Stimulated activated CD8-positive, alpha-beta memory T cell treated with anti-CD3 and anti-CD28 coated beads, Interleukin-7, amount 100 ng/mL, for 1 hour (primary cell): ENCODE results near the gene UGT1A1.

Experiments
- DNase-seq, 2 donors: peaks; one replicate each; pipeline ENCODE4 v3.0.0-alpha.2; 2020; ENCODE audit warnings: low read depth in 2 of 2

UGT1A1 gene

DNA sequence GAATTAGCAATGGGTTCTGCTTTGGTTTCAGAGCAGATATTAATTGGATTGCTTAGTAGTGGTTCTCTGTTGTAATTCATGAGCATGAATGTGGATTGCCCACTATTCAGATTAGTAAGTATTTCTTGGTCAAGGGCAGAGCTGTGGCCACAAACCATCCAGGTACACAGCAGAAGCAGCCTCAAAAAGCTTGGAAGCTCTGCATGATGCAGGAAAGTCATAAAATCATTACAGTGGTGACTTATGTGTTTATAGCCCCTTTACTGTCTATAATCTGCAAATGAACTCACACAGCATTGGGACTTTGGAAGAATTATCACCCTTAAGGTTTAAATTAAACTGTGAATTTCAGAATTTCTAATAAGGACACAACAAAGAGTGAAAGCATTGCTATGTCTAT lies 1.9 kb upstream of the UGT1A1 start:
- DNase-seq, result no peak

DNA sequence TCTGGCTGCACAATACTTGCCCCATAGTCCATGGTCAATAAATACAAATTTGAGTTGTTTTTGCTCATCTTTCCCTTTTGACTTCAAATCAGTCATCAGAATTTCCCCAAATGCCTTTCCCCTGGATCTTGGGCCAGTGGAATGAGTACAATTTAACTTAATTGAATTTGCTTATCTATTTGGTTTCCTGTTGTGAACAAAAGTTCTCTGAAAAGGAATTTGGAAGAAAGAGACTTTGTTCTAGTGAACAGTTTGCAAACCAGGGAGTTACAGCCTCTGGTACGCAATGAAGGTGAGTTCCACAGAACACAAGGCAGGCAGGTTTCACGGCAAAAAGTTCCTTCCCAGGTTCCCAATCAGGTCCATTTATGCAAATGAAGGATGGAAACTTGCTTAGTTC lies 1.2 kb upstream of the UGT1A1 start:
- no peak for DNase-seq

DNA sequence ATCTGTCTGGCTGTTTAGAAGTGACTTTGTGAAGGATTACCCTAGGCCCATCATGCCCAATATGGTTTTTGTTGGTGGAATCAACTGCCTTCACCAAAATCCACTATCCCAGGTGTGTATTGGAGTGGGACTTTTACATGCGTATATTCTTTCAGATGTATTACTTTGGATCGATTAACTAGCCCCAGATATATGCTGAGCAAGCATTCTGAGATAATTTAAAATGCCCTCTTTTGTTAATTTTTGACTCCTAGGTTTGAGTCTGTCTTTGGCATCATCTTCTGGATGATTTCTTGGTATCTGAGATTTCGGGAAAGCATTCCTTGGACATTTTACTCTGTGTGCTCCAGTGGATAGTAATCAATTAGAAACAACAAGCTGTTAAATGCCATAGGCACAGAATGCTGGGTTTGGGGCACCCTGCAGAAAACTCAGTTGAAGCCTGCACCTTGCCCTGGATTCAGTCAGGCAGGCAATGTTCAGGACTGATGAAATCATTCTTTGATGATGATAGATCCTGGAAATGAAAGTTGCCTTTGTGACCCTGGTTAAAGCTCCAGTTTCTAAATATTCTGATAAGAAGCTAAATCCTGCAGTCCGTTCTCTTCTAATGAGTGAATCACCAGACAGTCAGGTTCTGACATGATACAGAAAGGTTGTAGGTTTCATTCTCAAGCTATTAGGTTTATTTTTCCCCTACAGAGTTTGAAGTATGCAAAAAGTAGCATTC lies 1.1 kb downstream of the UGT1A1 start:
- DNase-seq, result no peak

DNA sequence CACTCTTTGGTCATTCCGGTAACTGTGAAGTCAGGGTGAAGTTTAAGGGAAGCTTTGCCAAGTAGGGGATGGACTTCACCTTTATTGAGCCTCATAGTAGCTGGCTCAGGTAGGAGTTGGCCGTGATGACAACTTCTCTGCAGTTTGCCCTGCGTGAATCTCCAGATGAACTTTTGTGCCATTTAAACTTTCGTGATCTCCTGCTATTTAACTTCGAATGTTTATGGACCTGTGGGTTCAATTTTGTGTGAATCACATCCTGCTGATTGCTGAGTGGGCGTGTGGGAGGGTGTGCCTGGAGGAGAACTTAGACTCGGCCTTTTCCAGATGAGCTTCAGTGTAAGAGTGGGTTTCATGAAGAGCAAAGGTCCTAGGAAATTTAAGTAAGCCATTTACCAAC lies 4.2 kb downstream of the UGT1A1 start:
- no peak for DNase-seq

DNA sequence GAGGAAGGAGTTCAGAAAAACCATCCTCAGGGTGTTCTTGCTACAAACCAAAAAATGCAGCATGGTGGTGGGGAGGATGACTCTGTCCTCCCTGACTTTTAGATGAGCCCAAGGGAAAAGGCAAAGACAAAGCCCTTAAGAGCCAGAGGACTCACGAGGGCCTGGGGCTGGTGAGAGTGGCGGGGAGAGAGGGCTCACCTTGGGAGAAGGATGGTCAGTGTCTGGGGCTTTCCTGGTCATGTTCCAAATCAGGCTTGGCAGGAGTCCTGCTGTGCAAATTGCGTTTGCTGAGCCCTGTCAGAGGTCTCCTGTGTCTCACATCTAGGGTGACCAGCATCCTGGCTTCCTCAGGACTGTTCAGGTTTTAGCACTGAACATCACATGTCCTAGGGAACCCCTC lies 4.7 kb downstream of the UGT1A1 start:
- no peak for DNase-seq

DNA sequence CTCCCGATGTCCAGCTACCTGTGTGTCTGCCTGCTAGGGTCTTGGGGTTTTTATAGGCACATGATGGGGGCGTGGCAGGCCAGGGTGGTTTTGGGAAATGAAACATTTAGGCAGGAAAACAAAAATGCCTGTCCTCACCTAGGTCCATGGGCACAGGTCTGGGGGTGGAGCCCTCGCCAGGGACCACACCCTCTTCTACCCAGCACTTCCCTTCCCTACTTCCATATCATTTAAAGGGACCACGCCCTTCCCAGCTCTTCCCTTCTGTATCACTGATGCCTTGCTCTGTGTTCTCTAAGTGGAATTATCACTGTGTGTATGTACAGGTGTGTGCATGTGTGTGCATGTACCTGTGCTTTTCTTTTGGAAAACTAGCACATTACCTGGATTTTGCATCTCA lies 6.3 kb downstream of the UGT1A1 start:
- DNase-seq, result no peak

DNA sequence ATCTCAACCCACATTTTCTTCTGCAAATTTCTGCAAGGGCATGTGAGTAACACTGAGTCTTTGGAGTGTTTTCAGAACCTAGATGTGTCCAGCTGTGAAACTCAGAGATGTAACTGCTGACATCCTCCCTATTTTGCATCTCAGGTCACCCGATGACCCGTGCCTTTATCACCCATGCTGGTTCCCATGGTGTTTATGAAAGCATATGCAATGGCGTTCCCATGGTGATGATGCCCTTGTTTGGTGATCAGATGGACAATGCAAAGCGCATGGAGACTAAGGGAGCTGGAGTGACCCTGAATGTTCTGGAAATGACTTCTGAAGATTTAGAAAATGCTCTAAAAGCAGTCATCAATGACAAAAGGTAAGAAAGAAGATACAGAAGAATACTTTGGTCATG lies 8.0 kb downstream of the UGT1A1 start:
- DNase-seq, result no peak

DNA sequence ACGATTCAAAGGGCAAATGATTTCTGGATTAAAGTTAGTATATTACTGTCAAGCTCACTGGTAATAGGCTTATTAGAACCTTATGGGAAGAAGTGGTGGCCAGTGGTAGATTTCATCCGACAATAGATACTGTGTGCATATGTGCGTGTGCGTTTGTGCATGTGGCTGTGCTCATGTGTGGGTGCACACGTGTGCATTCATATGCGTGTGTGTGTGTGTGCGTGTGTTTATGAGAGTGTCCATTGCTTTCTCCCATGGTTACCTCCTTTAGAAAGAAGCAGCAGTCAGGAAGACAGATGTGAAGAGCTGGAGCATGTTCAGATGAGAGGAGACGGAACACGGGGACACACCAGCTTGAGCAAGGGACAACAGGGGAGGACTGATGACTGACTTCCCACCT lies 9.2 kb downstream of the UGT1A1 start:
- DNase-seq, result no peak

DNA sequence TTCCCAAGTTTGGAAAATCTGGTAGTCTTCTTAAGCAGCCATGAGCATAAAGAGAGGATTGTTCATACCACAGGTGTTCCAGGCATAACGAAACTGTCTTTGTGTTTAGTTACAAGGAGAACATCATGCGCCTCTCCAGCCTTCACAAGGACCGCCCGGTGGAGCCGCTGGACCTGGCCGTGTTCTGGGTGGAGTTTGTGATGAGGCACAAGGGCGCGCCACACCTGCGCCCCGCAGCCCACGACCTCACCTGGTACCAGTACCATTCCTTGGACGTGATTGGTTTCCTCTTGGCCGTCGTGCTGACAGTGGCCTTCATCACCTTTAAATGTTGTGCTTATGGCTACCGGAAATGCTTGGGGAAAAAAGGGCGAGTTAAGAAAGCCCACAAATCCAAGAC lies 12.1 kb downstream of the UGT1A1 start:
- no peak for DNase-seq

DNA sequence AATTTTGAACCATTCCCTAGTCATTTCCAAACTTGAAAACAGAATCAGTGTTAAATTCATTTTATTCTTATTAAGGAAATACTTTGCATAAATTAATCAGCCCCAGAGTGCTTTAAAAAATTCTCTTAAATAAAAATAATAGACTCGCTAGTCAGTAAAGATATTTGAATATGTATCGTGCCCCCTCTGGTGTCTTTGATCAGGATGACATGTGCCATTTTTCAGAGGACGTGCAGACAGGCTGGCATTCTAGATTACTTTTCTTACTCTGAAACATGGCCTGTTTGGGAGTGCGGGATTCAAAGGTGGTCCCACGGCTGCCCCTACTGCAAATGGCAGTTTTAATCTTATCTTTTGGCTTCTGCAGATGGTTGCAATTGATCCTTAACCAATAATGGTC lies 12.5 kb downstream of the UGT1A1 start:
- no peak for DNase-seq

DNA sequence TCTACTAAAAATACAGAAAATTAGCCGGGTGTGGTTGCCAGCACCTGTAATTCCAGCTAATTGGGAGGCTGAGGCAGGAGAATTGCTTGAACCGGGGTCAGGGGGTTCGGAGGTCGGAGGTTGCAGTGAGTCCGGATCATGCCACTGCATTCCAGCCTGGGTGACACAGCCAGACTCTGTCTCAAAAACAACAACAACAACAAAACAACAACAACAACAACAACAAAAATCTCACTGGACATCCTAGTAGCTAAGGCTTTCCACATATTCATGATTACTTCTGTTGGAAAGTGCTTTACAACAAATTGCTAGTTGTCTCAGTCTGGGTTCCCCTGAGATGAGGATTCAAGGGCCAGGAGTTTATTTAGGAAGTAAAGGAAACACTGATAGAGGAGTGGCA lies 13.8 kb downstream of the UGT1A1 start:
- DNase-seq, result no peak

DNA sequence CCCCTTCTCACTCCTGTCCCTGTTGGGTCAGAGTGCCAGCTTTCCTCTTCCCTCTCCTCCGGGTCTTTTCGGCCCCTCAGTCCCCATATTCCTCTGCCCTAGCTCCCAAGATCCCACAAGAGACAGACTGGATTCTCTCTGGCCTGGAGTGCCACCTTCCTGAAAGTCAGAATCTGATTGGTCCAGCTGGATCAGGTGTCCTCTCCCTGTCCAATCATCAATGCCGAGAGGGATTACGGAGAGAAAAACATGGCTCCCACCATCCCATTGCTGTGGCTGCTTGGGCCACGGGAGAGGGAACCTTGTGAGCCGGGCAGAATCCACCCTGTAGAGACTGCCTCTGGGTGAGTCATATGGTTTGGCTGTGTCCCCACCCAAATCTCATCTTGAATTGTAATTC lies 15.3 kb downstream of the UGT1A1 start:
- DNase-seq, result no peak

DNA sequence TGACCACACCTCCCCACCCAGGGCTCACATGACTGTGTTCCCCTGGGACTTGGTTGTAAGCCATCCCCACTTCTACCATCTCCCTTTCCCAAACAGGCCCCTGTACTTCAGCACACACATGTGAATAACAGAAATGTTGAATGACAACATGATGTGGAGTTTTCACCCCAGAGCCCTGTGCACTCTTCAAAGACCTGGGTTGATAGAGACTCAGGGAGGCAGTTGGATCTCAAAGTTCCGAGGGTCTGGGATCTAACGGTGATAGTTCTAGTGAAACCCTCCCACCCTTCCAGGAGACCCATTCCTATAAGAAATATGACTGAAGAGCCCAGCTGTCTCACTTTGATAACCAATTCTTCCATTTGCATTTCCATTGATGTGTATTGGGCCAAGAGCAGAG lies 18.0 kb downstream of the UGT1A1 start, which contains the start of gene MROH2A:
Gene MROH2A (plus strand): TSS at position 301 of the 400 bp plus-strand sequence. CDS start 1,029 bp downstream, outside the sequence.
- DNase-seq, result no peak

DNA sequence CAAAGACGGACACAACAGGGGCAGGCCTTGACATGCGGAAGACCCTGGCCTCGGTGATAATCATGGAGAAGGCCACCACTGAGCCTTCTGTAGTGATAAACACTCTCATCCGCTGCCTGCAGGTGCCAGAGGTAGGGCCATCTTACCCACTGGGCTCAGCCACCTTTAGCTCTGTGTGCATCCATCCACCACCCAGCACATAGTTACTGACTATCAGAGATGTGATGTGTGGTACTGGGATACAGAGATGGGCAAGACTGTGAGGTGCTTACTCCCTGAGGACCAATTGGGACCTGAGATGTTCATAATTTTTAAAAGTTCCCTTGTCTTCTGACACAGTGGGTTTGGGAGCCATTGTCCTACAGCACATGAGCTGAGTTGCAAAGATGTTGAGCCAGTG lies 19.7 kb downstream of the UGT1A1 start:
- DNase-seq, result no peak

DNA sequence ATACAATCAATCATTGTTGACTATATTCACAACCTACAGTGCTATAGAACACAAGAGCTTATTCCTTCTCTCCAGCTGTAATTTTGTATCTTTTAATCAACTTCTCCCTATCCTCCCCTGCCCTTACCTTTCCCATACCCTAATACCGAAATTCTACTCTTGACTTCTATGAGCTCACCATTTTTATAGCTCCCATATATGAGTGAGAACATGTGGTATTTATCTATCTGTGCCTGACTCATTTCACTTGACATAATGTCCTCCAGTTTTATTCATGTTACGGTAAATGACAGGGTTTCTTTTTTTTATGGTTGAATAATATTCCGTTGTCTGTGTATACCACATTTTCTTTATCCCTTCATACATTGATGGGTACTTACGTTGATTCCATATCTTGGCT lies 20.7 kb downstream of the UGT1A1 start:
- no peak for DNase-seq

DNA sequence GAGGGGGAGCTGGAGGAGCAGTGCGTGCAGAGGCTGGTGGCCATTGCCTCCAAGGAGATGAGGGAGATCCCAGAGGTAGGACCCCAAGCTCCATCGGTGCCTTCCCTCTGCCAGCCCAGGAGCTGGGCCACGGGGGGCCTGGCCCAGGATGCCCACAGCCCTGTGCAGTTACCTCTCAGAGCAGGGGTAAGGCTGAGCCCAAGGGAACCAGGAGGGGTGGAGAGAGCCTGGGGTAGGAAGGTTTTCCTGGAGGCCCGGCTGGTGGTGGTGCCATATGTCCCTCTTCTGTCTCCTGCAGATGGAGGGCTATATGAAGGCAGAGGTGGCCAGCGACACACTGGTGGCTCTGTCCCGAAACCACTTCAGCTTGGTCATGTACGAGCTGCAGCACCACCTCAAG lies 29.5 kb downstream of the UGT1A1 start:
- DNase-seq, result no peak

DNA sequence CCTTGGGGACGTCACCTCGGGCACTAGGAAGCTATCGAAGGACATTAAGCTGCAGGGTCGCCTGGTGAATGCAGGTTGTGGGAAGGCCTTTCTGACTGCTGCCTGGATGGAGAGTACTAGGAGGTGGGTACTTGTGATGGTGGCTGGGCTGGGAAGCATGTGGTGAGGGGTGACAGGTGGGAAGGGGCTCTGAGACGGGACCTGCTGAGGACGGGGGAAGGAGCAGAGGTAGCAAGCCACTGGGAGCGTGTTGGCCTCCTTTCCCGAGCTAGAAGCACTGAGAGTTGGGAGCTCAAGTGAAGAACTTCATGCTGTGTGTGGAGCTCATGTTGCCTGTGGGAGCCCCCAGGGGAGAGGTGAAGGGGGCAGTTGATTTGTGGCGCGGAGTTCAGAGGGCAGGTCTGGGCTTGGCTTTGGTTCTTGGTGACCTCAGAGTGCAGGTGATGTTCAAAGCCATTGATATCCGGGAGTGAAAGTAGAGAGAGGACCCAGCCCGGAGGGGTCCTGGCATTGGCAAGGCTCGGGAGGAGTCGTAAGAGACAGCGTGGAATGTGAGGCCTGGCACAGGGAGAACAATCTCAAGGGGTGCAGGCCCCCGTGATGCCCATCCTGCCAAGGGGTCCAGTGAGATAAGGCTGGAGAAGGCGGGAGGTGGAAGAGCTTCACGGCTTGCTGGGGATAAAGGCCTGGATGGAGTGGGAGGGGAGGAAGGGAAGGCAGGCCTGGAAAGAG lies 31.2 kb downstream of the UGT1A1 start:
- no peak for DNase-seq

DNA sequence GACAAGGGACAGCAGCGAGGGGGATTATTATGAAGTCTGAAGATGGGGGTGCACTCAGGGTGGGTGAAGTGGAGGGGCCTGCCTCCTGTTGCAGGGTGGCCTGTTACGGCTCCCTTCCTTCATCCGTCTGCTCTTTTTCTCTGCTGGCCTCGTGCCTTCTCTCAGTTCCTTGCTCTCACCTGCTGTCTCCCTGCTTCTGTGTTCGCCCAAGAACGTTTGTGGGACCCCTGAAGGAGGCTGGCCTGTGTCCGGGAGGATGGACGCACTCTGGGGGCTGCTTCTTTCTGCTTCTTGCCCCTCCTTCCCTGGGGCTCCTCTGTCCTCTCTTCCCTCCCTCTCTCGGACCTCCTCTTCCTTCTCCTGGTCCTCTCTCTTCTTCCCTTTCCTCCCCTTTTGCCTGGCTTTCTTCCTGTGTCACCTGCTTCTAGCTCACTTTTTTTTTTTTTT lies 31.8 kb downstream of the UGT1A1 start:
- DNase-seq, result no peak

DNA sequence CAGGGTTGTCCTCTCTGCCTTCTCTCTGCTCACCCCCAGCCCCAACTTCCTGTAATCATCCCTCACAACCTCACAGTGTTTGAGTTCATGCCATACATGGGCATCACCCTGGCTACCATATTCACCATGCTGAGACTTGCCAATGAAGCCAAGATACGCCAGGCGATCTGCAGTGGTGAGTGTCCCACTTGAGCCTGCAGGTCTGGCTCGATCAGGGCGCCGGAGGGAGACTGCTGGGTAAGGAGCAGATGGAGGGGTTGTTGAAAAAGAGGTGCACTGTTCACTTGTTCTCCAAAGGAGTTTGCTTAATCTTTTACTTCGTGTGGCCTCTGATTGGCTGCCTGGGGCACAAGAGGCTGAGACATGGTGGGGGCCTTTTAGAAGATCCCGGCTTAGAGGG lies 32.6 kb downstream of the UGT1A1 start:
- no peak for DNase-seq

DNA sequence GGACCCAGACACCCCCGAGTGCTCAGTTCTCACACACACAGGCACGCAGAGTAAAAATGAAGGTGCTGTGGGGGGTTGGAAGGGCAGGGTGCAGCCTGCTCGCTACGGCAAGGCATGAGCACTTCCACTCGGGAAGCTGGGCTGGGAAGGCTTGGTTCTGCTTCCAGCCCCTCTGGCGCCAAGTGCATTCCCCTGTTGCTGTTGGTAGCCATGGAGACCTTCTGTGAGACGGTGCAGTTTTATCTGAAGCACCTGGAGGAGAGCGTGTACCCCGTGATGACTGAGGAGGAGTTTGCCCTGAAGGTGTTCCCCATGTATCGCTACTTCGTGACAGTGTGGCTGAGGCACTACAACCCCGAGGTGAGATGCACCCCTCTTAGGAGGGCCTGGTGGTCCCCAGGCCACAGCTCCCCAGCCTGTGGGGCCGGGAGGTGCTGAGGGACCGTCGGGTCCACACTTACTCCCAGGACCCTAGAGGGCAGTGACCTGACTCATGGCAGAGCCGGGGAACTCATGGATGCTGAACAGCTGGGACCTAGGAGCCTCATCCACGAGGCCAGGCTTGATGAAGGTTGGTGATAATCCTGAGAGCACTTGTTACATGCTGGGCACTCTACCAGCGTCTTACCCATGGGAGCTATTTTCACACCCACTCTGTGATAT lies 33.5 kb downstream of the UGT1A1 start:
- DNase-seq, result no peak

DNA sequence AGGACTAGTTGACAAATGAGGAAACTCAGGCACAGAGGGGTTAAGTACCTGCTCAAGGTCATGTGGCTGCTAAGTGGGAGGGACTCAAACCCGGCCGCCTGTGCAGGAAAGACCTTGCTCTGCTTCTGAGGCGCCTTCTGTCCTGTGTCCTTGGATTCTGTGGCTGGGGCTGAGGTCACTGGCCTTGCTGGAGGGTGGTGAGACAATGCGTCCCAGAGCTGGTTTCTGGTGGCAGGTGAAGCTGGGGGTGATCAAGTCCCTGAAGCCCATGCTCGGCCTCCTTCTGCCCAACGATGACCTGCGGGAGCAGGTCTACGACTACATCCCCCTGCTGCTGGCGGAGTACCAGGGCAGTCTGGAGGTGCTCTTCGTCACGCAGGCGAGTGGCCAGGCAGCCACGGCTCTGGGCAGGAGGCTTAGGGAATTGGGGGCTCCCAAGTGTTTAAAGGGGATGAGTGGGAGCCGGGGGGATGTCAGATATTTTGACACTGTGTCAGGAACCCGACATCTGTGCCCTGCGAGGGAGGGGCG lies 34.1 kb downstream of the UGT1A1 start:
- DNase-seq, result no peak

DNA sequence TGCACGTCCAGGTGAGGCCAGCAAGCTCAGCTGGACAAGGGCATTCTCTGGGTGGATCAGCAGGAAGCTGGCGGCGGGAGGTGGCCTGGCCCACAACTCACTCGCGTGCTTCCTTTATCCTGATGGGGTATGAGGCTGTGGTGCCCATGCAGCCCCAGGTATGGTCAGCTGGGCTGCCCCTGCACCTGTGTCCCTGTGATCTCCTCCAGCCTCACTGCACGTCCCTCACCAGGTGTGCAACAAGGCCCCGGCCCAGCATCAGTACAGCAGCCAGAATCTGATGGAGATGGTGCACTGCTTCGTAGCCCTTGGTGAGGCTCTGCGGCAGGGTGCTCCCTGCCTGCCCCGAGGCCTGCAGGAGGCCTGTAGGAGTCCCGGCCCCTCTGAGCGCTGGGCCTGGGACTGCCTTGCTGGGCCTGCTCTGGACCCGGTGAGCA lies 35.7 kb downstream of the UGT1A1 start:
- no peak for DNase-seq

DNA sequence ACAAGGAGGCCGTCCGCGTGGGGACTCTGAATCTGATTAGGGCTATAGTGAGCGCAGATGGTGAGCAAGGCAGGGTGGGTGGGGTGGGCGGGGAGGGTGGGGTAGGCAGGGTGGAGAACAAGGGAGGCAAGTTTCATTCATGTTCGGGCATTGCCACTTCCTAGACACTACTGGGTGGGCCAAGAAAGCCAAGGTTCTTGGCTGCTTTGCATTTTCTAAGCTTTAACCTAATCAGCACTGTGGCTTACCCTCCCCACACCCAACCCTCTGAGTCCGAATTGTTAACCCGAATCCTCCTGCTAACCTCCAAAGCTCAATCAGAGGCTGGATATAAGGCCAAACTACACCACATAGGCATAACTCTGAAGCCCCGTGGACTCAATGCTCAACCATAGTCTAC lies 36.2 kb downstream of the UGT1A1 start:
- no peak for DNase-seq
